A673 (cell line): Measurements from ENCODE around the gene TRAF3IP1. TPM values are rescaled to one million over a fixed set of nuclear protein-coding genes. Genes with fewer than 3 reads are reported as not detected.

Source experiments
- BruUV-seq: library from RNA; stranded (reverse); fragments of 400-500 nt; replicated peaks from 2 replicates; lab custom pipeline; 2021; lab: Mats Ljungman, UMichigan
- CTCF ChIA-PET: fragments of 300-600 bp; sonication (Branson Sonifier 250); formaldehyde crosslinking; loops from one replicate; lab custom pipeline; 2022; ENCODE audit warnings: antibody characterized with exemption; lab: Charles Lee
- POLR2A ChIA-PET: fragments of 300-600 bp; sonication (Branson Sonifier 250); formaldehyde crosslinking; loops from one replicate; lab custom pipeline; 2022; ENCODE audit warnings: antibody characterized with exemption; ENCODE audit not compliant: low non-redundant PET; lab: Charles Lee
- DNase-seq: peaks from one replicate; pipeline ENCODE4 v3.0.0-alpha.2; 2015; ENCODE audit warnings: low spot score
- H3K27ac ChIP-seq: fragments of 200-600 bp; sonication (generic); 2 replicates; pipeline ENCODE4 v1.5.1; 2016; ENCODE audit warnings: mixed run types, low read depth, mild to moderate bottlenecking, mixed read lengths, antibody characterized with exemption, low read length; ENCODE audit not compliant: poor library complexity, severe bottlenecking
- H3K27me3 ChIP-seq: fragments of 200-600 bp; sonication (generic); replicated peaks from 2 replicates; pipeline ENCODE4 v1.6.1; 2017; ENCODE audit warnings: mixed run types, low read depth, mild to moderate bottlenecking, mixed read lengths, antibody characterized with exemption, low read length; ENCODE audit not compliant: insufficient read depth, poor library complexity
- H3K36me3 ChIP-seq: fragments of 200-600 bp; sonication (generic); 2 replicates; pipeline ENCODE4 v1.6.1; 2016; ENCODE audit warnings: mixed run types, mild to moderate bottlenecking, mixed read lengths, antibody characterized with exemption, low read length; ENCODE audit not compliant: insufficient read depth, poor library complexity, severe bottlenecking
- H3K4me1 ChIP-seq: fragments of 200-600 bp; sonication (generic); 2 replicates; pipeline ENCODE4 v1.6.1; 2017; ENCODE audit warnings: mixed run types, mild to moderate bottlenecking, mixed read lengths, antibody characterized with exemption, low read length; ENCODE audit not compliant: insufficient read depth, poor library complexity, severe bottlenecking
- H3K4me3 ChIP-seq: fragments of 200-600 bp; sonication (generic); 2 replicates; pipeline ENCODE4 v1.5.1; 2016; ENCODE audit warnings: low read depth, mixed run types, mild to moderate bottlenecking, mixed read lengths, low read length; ENCODE audit not compliant: poor library complexity, severe bottlenecking
- H3K9me3 ChIP-seq: fragments of 200-600 bp; sonication (generic); 2 replicates; pipeline ENCODE4 v1.6.1; 2016; ENCODE audit warnings: mixed run types, low read depth, mild to moderate bottlenecking, mixed read lengths, antibody characterized with exemption, low read length; ENCODE audit not compliant: poor library complexity, severe bottlenecking
- EZH2 ChIP-seq: fragments of 200-600 bp; sonication (generic); IDR thresholded peaks from 2 replicates; pipeline ENCODE4 v1.6.1; 2017; ENCODE audit warnings: borderline replicate concordance, low read depth, mild to moderate bottlenecking, mixed read lengths, antibody characterized with exemption, low read length; ENCODE audit not compliant: poor library complexity, severe bottlenecking
- intact Hi-C: fragments of 100-400 bp; cut with micrococcal nuclease; formaldehyde crosslinking; loops from one replicate; pipeline ENCODE4 v1.10.0; 2022; ENCODE audit not compliant: unreplicated experiment
- total RNA-seq: library from RNA; stranded (reverse); gene quantifications from 2 replicates; pipeline ENCODE4 v1.2.3, GENCODE V29; 2021
- TF ChIP-seq, protein P1 (sequence below): fragments of 300-800, 200-600 bp; sonication (generic); conservative IDR thresholded peaks from 2 replicates; pipeline ENCODE4 v1.5.1; 2017; ENCODE audit warnings: low read depth, mild to moderate bottlenecking, antibody characterized with exemption, low read length, moderate library complexity, mixed read lengths

TRAF3IP1 gene
- total RNA-seq, 1 experiment from 2014 or later = 23.0 TPM

DNA sequence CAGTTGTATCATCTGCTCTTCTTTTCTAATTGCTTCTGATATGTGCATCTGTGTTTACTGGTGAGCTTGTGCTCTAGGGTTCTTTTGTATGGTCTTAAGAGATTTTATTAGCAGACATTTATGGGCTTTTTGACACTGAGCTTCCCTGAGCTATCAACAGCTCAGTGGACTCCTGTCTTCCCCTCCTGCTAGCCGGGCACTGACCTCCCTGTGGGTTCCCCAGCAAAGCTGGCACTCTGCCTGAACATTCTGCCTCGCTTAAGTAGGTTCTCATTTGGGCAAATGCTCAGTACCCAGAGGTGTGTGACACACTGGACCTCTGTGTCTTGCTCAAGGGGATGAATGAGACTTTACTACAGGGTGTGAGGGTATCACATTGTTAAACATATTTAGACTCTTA, 15.8 kb downstream of the TRAF3IP1 start:
- BruUV-seq = no TSS peak
- H3K27ac ChIP-seq = no peak overlapping the region
- CTCF ChIA-PET = no interaction called here
- no peak for TF ChIP-seq EZH2
- TF ChIP-seq, protein P1, sequence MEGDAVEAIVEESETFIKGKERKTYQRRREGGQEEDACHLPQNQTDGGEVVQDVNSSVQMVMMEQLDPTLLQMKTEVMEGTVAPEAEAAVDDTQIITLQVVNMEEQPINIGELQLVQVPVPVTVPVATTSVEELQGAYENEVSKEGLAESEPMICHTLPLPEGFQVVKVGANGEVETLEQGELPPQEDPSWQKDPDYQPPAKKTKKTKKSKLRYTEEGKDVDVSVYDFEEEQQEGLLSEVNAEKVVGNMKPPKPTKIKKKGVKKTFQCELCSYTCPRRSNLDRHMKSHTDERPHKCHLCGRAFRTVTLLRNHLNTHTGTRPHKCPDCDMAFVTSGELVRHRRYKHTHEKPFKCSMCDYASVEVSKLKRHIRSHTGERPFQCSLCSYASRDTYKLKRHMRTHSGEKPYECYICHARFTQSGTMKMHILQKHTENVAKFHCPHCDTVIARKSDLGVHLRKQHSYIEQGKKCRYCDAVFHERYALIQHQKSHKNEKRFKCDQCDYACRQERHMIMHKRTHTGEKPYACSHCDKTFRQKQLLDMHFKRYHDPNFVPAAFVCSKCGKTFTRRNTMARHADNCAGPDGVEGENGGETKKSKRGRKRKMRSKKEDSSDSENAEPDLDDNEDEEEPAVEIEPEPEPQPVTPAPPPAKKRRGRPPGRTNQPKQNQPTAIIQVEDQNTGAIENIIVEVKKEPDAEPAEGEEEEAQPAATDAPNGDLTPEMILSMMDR = no peak
- H3K27me3 ChIP-seq = no peaks in the 10 kb centered on the region
- no peaks in the 10 kb centered on the region for H3K36me3 ChIP-seq
- no peak for DNase-seq
- no peaks in the 10 kb centered on the region for H3K4me1 ChIP-seq
- H3K9me3 ChIP-seq = no peaks in the 10 kb centered on the region
- intact Hi-C loops = no loop called here
- no peak overlapping the region for H3K4me3 ChIP-seq
- POLR2A ChIA-PET = no interaction called here

DNA sequence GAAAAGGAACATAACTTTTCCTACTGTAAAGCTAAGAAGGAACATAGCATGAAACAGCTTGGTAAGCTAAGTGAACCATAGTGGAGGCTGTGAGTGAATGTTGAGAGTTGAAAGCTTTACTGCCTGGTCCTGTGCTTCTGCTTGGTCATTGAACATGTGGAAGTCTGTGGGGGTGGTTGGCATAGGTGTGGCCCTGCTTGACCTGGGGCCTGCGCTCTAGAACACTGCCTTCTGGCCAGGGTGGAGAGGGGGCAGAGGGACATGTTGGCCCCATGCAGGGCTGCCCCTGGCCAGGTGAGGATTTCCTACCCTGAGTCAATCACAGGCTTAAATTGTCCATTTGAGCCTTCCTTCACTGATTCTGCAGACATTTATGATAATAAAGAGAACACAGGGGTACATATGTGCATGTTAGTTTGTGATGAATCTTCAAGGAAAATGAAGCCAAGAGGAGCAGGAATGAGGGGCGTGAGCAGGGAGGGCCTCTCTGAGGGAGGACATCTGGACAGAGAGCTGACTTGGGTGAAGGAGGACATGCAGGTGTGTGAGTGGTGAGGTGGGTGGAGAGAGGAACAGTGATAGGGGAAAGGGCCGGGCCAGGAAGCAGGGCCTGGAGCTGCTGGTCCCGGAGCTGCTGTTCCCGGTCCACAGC, 16.6 kb downstream of the TRAF3IP1 start:
- intact Hi-C loops = no loop called here
- H3K4me1 ChIP-seq = no peaks in the 10 kb centered on the region
- H3K27me3 ChIP-seq = no peaks in the 10 kb centered on the region
- H3K36me3 ChIP-seq = no peaks in the 10 kb centered on the region
- H3K4me3 ChIP-seq = no peak overlapping the region
- no peaks in the 10 kb centered on the region for H3K9me3 ChIP-seq
- ChIA-PET POLR2A (no interaction called here), CTCF (no interaction called here)
- no peak for TF ChIP-seq EZH2
- TF ChIP-seq, protein P1 = no peak
- H3K27ac ChIP-seq = no peak overlapping the region
- no peak for DNase-seq
- no TSS peak for BruUV-seq

DNA sequence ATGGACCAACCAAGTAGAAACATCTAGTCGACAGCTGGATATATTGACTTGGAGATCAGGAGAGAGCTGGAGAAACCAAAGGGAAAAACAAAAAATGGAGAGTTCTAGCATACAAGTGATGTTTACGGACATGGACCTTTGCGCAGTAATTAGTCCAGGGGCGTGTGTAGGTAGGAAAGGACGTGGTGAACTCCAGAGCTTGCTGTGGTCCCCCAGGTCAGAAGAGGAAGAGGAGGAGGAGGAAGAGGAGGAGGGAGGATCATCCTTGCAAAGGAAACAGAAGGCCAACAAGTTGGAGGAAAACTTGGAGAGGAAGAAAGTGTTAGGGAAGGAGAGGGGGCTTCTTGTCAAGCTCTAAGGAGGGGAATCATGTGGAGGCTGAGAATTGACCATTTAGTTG, 17.5 kb downstream of the TRAF3IP1 start:
- no peak for DNase-seq
- Histone ChIP-seq H3K4me3 (no peak overlapping the region), H3K36me3 (no peaks in the 10 kb centered on the region), H3K27ac (no peak overlapping the region), H3K9me3 (no peaks in the 10 kb centered on the region), H3K4me1 (no peaks in the 10 kb centered on the region), H3K27me3 (no peaks in the 10 kb centered on the region)
- ChIA-PET POLR2A (no interaction called here), CTCF (no interaction called here)
- intact Hi-C loops = no loop called here
- BruUV-seq = no TSS peak
- no peak for TF ChIP-seq EZH2
- TF ChIP-seq, protein P1 = no peak
